H1 (cell line): ENCODE results near the gene TMEM63A.

Source experiments
- CEBPB ChIP-seq: IDR thresholded peaks from 2 replicates; pipeline ENCODE4 v1.6.1; 2012; ENCODE audit warnings: low read depth, low read length
- EP300 ChIP-seq, 2 experiments: IDR thresholded peaks; 1 replicate in 1 of 2; 2 replicates in 1 of 2; pipeline ENCODE4 v1.6.1; 2011 to 2012; ENCODE audit warnings: low read depth in 2 of 2, low read length in 2 of 2, mild to moderate bottlenecking in 2 of 2, borderline replicate concordance in 1 of 2, inconsistent platforms in 1 of 2, moderate library complexity in 1 of 2
- GABPA ChIP-seq: IDR thresholded peaks from 2 replicates; pipeline ENCODE4 v1.6.1; 2011; ENCODE audit warnings: mild to moderate bottlenecking, low read length, moderate library complexity, borderline replicate concordance; ENCODE audit not compliant: insufficient read depth
- RFX5 ChIP-seq: IDR thresholded peaks from 2 replicates; pipeline ENCODE4 v1.6.1; 2011; ENCODE audit warnings: low read depth, low read length, improper control_type of control experiment, borderline replicate concordance
- SUZ12 ChIP-seq: fragments of 200-600 bp; sonication (generic); IDR thresholded peaks from 2 replicates; pipeline ENCODE4 v1.6.1; 2012; ENCODE audit warnings: mild to moderate bottlenecking, inconsistent platforms, low read length, moderate library complexity, mixed read lengths
- TAF1 ChIP-seq: IDR thresholded peaks from 2 replicates; pipeline ENCODE4 v1.6.1; 2011; ENCODE audit warnings: mild to moderate bottlenecking, low read depth, low read length
- YY1 ChIP-seq: IDR thresholded peaks from 2 replicates; pipeline ENCODE4 v1.6.1; 2011; ENCODE audit warnings: low read depth, mild to moderate bottlenecking, low read length
- ZNF274 ChIP-seq: IDR thresholded peaks from 2 replicates; pipeline ENCODE4 v1.7.0; 2012; ENCODE audit warnings: low read length, borderline replicate concordance; ENCODE audit errors: extremely low read depth

GRCh38 chr1:225887030-225887314 is 4.8 kb upstream of the TMEM63A start:
- no peak for TF ChIP-seq SUZ12
- no peak for TF ChIP-seq TAF1
- no peak for TF ChIP-seq CEBPB
- no peak for TF ChIP-seq ZNF274
- no peak for TF ChIP-seq GABPA
- no peak for TF ChIP-seq RFX5
- no peak for TF ChIP-seq EP300 (IDR thresholded peaks at IDR 0.05; ENCODE audit: borderline replicate concordance in 1 of 2, low read depth in 2 of 2, low read length in 2 of 2)
- no peak for TF ChIP-seq YY1
